ENCODE measurements around the gene DACT3.

Gene DACT3

DNA sequence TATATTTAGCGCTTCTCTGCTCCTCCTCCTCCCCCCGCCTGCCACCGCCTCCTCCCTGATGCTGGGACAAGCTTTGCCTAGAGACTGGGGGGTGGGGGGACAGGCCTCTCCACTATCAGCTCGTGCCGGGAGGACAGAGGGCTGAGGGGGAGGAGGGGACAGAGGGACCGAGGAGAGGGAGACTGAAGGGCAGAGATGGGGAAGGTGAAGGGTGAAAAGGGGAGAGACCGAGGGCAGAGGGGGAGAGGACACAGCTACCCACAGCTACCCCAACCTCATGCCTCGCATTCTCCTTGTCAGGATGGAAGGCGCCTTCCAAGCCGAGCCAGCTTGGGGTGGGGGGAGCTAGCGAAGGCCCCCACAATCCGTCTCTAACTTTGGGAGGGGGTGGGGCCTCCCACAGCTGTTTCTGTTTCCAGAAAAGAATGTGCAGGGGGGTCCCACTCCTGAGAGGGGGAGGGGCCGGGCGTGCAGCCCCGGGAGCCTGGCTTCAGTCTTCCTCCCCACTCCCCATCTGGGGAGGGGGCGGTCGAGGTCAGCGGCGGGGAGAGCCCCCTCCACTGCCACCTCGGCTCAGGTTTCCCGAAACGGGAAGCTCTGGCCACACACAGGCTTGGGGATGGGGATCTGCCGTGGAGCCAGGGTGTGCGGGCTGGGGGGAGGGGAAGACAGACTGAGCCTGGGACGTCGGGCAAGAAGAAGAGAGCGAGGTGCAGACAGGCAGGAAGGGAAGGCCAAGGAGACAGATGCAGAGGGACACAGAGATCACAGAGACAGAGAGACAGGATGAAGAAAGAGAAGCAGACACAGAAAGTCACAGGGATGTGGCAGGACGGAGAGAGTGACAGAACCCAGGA, 1.6 kb downstream of the DACT3 start:
- no peak for DNase-seq (ENCODE audit: extremely low read depth, low read depth)
- TF ChIP-seq, protein P1, sequence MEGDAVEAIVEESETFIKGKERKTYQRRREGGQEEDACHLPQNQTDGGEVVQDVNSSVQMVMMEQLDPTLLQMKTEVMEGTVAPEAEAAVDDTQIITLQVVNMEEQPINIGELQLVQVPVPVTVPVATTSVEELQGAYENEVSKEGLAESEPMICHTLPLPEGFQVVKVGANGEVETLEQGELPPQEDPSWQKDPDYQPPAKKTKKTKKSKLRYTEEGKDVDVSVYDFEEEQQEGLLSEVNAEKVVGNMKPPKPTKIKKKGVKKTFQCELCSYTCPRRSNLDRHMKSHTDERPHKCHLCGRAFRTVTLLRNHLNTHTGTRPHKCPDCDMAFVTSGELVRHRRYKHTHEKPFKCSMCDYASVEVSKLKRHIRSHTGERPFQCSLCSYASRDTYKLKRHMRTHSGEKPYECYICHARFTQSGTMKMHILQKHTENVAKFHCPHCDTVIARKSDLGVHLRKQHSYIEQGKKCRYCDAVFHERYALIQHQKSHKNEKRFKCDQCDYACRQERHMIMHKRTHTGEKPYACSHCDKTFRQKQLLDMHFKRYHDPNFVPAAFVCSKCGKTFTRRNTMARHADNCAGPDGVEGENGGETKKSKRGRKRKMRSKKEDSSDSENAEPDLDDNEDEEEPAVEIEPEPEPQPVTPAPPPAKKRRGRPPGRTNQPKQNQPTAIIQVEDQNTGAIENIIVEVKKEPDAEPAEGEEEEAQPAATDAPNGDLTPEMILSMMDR (IDR thresholded peaks at IDR 0.05; ENCODE audit: low read depth, low read length, missing control alignments), result no peak
- peak overlapping the region; percentile 63 for H3K4me3 ChIP-seq (replicated peaks; ENCODE audit: low read depth, low read length)

DNA sequence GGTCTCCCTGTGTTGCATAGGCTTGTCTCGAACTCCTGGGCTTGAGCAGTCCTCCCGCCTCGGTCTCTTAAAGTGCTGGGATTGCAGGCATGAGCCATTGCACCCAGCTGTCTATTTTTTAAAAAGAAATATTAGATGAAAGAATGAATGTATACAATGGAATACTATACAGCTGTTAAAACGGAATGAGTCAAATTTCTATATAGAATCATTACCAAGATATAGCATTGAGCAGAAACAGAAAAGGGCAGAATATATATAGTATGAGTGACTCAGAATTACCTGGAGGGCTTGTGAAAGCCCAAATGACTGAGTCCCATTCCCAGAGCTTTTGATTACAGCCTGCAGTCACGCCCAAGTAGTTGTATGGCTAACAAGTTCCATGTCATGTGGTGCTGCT, 4.4 kb downstream of the DACT3 start:
- DNase-seq (ENCODE audit: extremely low read depth, low read depth), result no peak
- TF ChIP-seq, protein P1 (IDR thresholded peaks at IDR 0.05; ENCODE audit: low read depth, low read length, missing control alignments), result no peak
- no peak overlapping the region for H3K4me3 ChIP-seq (replicated peaks; ENCODE audit: low read depth, low read length)

DNA sequence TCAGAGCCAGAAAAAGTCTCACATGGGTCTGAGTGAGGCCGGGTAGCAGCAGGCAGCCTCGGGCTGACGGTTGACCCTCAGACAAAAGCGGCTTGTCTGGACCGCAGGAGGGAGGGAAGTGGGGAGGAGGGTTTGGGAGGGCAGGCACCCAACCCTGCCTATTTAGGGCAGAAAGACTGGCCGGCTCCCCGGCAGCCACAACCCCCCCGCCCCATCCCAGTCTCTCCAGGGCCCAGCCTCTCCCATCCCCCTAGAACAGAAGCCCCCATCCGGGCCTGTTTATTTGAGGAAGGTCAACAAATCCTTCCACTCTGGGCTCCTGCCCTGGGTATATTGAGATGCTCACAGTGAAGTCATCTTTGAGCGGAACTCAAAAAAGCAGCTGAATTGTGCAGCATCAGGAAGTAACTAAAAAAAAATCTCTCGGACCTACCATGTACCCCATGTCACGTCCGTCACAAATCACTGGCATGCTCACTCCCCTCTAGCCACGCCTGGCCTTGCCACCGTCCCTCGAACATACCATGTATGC, 6.3 kb downstream of the DACT3 start:
- H3K4me3 ChIP-seq (replicated peaks; ENCODE audit: low read depth, low read length), result no peak overlapping the region
- TF ChIP-seq, protein P1 (IDR thresholded peaks at IDR 0.05; ENCODE audit: low read depth, low read length, missing control alignments), result no peak
- DNase-seq (ENCODE audit: extremely low read depth, low read depth), result no peak

DNA sequence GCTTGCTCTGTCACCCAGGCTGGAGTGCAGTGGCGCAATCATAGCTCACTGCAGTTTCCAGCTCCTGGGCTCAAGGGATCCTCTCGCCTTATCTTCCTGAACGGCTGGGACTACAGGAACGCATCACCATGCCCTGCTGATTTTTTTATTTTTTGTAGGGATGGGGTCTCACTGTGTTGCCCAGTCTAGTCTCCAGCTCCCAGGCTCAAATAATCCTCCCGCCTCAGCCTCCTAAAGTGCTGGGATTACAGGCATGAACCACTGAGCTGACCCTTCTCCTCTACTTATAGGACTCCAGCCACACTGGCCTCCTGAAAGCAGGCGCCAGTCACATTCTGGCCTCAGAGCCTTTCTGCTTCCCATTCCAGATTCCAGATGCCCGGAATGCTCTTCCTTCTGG, 10.5 kb downstream of the DACT3 start:
- TF ChIP-seq, protein P1 (IDR thresholded peaks at IDR 0.05; ENCODE audit: low read depth, low read length, missing control alignments), result no peak

DNA sequence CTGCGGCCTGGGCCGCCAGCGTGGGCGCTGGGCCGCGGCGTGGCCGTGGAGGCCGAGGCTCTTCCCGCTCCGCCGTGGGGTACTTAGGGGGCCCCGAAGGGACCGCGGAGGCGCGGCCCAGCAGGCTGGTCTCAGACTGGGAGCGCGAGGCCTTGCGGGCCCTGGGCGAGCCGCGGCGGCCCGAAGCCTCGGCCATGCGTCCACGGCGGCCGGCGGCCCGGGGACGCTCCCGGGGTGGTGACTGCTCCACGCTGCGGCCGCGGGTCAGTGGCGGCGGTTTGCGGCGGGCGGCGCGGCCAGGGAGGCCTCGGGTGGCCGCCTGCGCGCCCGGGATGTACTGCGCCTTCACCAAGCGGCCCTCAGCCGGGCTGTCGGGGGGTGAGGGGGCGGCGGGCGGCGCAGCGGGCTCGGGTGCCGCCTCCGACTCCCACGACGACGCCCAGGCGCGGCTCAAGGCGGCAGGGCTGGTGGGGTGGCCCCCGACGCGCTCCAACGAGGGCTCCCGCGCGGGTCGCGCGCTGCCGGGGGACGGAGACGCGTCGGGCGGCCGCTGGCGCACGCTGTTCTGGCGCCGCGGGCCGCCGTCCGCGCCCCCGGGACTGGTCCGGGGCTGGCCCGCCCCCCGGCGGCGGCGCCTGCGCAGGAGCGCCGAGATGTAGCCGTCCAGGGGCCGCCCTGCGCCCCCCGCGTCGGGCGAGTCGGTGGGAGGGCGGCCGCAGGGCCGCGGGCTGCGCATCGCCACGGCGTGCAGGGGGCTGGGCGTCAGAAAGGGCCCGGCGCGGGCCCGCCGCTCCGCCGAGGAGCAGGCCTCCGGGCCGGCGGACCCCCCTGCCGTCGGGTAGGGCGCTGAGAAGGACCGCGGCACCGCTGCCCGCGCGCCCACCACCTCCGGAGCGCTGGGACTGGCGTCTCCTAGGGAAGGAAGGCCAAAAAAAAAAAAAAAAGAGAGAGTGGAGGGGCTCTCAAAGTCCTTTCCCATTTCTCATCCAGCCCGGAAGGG, 11.7 kb downstream of the DACT3 start:
- TF ChIP-seq, protein P1 (IDR thresholded peaks at IDR 0.05; ENCODE audit: low read depth, low read length, missing control alignments), result no peak
- no peak overlapping the region for H3K4me3 ChIP-seq (replicated peaks; ENCODE audit: low read depth, low read length)
- no peak for DNase-seq (ENCODE audit: extremely low read depth, low read depth)

More for the DNA sequence above, 10.5 kb downstream of the DACT3 start:
- H3K4me3 ChIP-seq (replicated peaks; ENCODE audit: low read depth, low read length), result no peak overlapping the region
- DNase-seq (ENCODE audit: extremely low read depth, low read depth), result no peak

DNA sequence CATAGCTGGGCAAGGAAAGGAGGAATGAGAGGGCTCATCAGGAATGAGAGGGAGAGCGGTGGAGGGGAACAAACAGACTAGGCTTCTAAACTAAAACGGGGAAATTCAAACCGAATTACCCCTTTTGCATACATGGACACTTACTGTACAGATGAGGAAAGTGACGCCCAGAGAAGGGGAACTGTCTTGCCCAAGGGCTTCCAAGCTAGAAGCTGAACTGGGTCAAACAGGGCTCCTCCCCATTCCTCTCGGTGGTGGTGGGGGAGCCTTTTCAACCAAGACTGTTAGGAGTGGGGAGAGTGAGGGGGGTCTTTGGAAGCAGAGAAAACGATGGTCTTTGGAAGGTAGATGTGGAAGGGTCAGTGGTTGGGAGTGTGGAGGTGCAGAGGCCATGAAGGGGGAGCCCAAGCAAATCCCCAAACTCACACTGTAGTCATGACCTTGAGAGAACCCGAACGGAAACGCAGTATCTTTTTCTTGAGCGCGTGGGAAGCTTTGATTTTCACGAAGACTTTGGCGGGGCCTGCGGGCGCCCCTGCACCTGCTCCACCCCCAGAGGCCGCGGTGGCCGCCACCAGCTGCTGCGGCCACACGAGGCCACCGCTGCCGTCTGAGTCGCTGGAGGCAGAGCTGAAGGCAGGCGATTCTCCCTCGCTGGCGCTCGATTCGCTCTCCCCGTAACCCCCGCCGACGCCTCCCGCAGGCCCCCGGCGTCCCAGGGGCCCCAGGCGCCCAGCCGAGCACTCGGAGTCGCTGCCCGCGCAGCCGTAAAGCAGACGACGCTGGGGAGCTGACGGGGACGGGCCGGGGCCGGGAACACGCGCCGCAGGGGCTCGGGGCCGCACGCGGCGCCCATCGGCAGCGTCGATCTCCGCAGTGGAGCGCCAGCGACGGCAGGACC, 12.7 kb downstream of the DACT3 start:
- TF ChIP-seq, protein P1 (IDR thresholded peaks at IDR 0.05; ENCODE audit: low read depth, low read length, missing control alignments), result no peak
- no peak for DNase-seq (ENCODE audit: extremely low read depth, low read depth)
- no peak overlapping the region for H3K4me3 ChIP-seq (replicated peaks; ENCODE audit: low read depth, low read length)
